GM18499 (cell line): Measurements from ENCODE around the gene DSG4.

Source experiments
- ATAC-seq: cut with Tn5 transposase; IDR thresholded peaks from one replicate; pipeline ENCODE4 v1.9.1; 2021; ENCODE audit warnings: moderate number of reproducible peaks; ENCODE audit not compliant: insufficient read depth, unreplicated experiment

The DSG4 gene

GRCh38 chr18:31402026-31402373, 25.4 kb downstream of the DSG4 start:
- no peak for ATAC-seq

- no peak for ATAC-seq
Measured at GRCh38 chr18:31403409-31403808, 26.8 kb downstream of the DSG4 start.

- no peak for ATAC-seq
Measured at GRCh38 chr18:31407649-31408048, 31.1 kb downstream of the DSG4 start.

GRCh38 chr18:31409276-31409675, 32.7 kb downstream of the DSG4 start:
- ATAC-seq: no peak

- no peak for ATAC-seq
Measured at GRCh38 chr18:31410716-31411483, 34.3 kb downstream of the DSG4 start.

- ATAC-seq: no peak
Measured at GRCh38 chr18:31413137-31413536, 36.6 kb downstream of the DSG4 start.

- no peak for ATAC-seq
Measured at GRCh38 chr18:31417850-31418249, 41.3 kb downstream of the DSG4 start.

- ATAC-seq: no peak
Measured at GRCh38 chr18:31419457-31419932, 42.9 kb downstream of the DSG4 start.

GRCh38 chr18:31420032-31420431, 43.5 kb downstream of the DSG4 start:
- ATAC-seq: no peak

GRCh38 chr18:31420524-31420923, 43.9 kb downstream of the DSG4 start:
- no peak for ATAC-seq

- peak; percentile 70 for ATAC-seq
Measured at GRCh38 chr18:31424383-31424988, 47.9 kb downstream of the DSG4 start.

- no peak for ATAC-seq
Measured at GRCh38 chr18:31426021-31426420, 49.4 kb downstream of the DSG4 start.

GRCh38 chr18:31426871-31427406, 50.4 kb downstream of the DSG4 start:
- ATAC-seq: no peak

GRCh38 chr18:31428211-31428610, 51.6 kb downstream of the DSG4 start:
- ATAC-seq: no peak

- no peak for ATAC-seq
Measured at GRCh38 chr18:31429623-31430022, 53.0 kb downstream of the DSG4 start.

- ATAC-seq: no peak
Measured at GRCh38 chr18:31430072-31430471, 53.5 kb downstream of the DSG4 start.

- ATAC-seq: no peak
Measured at GRCh38 chr18:31430554-31430953, 54.0 kb downstream of the DSG4 start.

GRCh38 chr18:31432316-31432715, 55.7 kb downstream of the DSG4 start:
- no peak for ATAC-seq

- no peak for ATAC-seq
Measured at GRCh38 chr18:31436825-31437224, 60.2 kb downstream of the DSG4 start.

- peak; percentile 82 for ATAC-seq
Measured at GRCh38 chr18:31438402-31438801, 61.8 kb downstream of the DSG4 start.

GRCh38 chr18:31439807-31440325, 63.3 kb downstream of the DSG4 start:
- ATAC-seq: no peak
